ENCODE data around the gene DENND11.
A peak's percentile ranks its signal among the peaks of the same experiment; 100 is the strongest.
"Not testable (repeated sequence)": the region's sequence is repeated elsewhere in the genome, so short reads cannot be mapped to it uniquely, and the experiment has no call there.

The DENND11 gene

DNA sequence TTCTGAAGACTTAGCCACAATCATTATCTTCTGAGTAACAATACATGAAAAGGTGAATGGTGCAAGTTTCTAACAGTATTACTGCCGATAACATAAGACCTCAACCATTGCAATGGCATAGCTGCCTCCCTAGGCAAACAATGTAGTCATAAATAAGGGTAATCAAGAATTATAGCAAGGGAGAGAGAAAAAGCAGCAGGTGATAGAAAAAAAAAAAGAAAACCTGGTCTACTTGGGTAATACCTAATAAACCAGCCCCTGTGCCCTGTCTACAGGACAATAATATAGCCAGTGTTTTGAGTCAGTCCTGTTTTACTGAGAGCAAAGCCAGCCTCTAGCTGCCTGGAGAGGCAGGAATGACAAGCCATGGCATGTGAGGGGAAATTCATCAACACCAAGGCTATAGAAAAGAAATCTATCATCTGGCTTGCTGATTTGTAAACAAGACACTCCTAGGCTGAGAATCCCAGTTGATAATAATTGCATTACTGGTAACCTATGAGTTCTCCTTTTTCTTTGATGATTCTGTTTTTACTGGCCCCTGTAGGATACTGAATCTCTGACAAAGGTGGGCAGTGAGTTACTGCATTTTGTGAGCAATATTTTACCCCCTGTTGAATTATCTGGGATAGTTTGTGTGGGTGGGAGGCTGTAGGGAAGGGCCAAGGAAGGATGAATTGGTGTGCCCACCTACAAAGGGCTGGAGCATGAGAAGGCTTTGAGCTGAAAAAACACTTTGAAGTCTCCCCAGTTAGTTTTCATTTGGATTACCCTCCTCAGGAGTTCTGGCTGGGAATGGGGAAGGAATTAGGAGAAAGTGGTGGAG is 4.5 kb upstream of the DENND11 start:
- DNase-seq, result no peak

DNA sequence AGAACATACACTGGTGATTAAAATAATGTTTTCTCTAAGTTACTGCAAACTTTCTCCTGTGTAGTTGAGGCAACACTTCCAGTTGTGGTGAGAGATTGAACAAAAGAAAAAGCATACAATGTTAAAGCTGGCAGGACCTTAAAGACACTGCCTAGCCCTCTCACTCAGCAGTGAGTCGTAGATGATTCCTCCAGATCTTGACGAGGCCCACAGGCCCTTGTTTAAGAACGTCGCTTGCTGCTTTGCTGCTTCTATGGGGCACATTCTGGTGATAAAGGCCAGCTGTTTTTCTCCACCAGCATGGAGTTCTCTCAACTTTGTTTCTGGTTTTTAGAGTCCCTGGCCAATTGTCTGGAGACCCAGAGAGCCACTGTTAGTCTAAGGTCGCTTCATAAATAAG is 2.8 kb upstream of the DENND11 start:
- no peak for DNase-seq

DNA sequence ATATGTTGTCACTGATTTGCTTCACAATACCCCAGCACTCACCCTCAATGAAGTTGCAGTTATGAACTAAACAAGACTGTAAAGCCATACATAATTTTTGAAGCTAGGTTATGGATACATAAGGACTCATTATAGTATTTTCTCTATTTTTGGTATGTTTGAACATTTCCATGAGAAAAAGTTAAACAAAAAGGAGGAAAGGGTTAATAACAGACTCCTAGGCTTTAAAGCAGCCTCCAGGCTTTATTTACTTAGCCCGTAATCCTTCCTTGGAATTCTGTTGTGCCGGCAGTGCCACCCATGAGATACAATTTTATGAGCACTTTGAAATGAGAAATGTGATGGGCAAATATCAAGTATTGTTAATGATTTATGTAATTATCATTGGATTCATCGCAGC is 2.1 kb upstream of the DENND11 start:
- no peak for DNase-seq

DNA sequence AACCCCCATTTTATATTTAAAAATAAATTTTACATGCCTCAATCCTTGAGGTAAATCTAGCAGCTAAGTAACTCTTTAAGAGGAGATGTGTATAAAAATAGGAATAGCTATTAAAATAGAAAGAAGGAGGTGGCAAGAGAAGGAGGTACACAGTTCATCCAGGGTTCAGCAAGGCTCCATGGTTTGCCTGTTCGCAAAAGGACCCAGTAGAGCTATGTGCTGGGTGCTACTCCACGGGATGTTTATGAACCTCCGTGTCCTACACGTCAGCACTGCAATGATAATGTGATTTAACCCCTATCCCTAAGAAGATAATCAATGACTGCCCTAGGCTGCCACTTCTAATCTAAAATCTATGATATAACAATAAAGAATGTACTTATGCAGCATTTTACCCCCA is 926 bp upstream of the DENND11 start:
- DNase-seq, result no peak

DNA sequence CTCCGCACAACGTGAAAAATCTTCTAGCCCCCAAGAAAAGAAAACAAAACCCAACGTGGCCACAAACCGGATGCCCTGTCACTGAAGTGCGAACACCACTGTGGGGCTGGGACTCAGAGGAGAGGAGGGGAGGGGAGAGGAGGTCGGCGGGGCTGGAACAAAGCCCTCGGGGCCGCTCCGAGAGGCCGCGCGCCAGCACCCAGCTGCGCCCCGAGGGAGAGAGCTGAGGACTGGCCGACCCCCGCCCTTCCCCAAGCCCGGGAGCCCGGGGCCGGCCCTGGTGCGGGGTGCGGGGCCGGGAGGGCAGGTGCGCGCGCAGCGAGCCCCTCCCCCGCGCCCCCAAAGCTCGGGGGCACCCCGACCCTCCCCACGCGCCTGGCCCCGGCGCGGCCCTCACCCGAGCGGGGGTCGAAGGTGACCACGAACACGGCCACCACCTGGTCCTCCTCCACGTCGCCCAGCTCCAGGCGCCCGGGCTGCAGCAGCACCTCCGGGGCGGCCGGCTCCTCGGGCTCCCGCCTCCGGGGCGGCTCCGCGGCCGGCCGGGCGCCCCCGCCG is 398 bp downstream of the DENND11 start:
- peak; percentile 67 for DNase-seq

DNA sequence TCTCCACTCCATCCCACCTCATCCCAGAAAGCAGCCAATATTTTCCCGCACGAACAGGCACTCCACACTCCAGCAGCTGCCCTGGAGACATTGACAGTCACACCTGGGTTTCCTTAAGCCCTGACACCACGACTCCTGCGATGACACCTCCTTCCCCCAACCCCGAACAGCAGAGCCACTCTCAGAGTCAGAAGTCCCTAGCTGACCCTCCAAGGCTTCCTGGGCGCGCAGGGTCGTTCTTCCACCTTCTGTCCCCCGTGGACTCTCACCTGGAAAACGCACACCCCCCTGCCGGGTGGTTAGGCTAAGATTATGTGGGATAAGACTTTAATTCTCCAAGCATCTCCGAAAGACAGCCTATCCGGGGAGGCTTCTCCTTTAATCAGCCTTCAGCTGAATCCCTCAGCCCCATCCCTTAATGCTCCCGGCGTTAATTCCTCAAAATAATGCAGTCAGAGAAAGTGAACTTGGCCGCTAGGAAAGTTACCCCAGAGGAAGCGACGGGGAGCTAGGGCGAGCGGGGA is 1.1 kb downstream of the DENND11 start:
- no peak for DNase-seq

DNA sequence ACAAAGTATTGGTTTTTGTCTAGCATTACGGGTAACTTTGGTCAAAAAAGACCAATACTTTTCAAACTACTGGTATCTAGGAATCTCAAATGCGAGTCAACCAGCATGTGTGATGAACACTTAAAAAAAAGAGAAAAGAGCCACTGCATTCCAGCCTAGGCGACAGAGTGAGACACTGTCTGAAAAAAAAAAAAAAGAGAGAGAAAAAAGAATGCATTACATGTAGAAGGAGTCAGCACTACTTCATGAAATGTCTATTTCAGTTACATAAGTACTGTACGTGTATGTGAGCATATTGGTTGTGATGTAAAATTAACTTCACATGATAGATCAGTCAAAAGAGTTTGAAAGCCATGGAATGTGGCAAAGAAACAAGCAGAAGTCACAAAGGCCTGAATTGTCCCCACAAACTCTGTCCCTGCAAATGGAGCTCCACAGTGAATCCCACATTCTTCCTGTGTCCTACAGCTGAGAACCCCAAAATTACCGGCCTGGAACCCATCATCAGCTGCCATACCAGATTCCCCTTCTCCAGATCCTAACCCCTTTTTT is 1.6 kb downstream of the DENND11 start:
- DNase-seq, result no peak

DNA sequence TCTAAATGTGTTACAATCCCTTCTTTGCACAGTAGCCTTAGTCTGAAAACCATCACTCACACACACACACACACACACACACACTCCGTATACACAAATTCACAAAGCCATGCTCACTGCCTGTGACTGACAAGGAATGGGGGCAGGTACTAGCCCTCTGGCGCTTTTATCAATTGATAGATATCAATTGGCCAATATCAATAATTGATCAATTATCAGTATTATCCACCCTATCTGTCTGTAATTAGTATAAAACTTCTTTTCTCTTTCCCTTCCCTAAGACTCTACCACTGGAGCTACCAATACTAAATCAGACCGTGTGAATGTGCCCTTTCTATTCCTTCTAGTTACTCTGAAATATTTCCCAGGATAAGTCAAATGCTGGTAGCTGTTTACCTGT is 2.1 kb downstream of the DENND11 start:
- no peak for DNase-seq

DNA sequence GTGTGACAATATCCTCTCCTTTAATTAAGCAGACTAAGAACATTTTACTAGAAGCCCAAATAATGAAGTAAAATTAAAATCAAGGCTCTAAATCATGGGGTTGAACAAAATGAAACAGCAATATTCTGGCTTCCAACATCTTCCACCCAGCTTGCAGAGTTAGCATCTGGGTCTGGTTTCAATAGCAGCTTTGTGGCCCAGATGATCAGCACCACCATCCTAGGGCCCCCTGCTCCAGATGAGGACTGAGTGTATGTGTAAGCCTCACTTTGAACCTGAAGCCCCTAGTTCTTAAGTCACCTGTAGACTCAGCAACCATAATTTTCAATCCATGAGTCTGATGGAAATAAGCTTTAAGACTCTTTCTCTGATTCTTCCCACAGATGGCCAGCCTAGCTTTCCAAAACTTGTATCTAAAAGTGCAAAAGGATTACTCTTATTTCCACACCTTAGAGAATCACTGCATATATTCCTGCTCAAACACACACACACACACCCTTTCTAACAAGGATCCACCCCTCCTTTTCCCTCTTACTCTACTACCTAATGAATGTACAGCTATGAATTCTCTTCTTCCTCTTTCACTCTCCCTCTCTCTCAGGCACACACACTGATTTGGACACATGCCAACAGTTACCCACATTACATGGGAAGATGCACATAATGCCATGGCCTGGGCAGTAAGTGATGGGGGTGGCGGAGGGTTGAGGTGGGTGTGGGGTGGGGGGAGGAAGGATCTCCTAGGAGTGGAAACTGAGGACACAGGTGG is 3.5 kb downstream of the DENND11 start:
- DNase-seq, result no peak

DNA sequence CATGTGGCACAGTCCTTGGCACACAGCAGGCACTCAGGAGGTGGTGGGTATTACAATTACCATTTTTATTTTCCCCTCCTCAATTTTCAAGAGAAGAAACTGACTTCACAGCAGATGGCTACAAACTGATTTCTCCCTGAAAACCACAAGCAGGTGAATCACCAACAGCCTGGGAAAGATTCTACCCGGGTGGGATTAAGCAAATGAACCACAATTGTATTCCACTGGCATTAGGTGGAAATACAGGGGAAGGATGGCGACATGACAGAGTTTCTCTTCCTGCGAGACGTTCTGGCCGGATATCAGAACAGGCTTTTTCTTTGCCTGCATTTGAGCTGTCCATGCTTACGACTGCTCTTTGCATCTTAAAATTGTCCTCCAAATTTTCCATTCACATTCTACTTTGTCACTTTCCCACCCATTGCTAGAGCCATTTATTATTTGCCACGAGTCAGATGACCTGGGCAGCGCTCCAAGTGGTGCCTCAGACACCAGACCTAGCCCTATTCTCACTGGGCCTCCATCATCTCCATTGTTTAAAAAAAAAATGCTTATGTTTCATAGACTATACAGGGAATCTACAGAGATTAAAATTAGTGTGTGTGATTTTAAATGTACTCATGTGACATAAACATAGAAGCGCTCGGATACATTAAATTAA is 4.6 kb downstream of the DENND11 start:
- DNase-seq, result no peak

DNA sequence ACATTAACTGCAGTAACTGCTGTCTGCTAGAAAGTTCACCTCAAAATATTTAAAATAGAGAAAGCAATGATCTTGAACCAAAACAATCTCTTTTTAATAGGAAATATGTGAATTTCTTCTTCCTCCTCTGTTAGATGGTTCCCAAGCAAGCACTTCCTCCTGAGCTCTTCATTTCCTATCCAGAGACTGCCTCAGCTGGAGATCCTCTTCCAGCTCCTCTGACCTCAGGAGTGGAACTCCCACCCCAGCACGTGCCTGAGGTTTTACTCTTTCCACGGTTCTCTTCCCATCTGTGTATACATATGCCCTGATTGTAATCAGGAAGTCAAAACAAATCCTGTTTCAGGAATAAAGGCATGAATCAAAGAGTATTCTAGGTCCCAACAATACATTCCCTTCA is 5.6 kb downstream of the DENND11 start:
- DNase-seq, result no peak

DNA sequence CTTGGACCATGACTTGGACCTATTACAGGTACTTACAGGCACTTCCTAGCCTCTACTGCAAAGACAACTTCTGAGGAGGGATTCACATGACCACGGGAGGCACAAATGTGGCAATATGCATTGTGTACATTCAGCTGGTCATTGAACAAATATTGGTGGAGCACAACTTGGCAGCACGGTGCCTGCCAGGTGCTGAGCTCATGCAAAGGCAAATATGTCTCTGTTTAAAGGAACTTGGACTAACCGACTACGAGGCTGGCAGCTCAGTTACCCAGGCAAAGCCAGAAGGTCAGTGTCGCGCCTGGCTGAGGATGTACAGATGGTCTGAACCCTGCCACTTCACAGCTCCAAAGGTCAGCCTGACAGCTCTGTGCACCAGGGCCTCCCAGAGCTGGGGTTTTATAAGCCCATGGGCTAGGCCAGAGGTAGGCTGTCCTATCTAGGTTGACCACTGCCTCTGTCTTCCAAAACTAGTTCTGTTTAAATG is 6.1 kb downstream of the DENND11 start:
- no peak for DNase-seq

DNA sequence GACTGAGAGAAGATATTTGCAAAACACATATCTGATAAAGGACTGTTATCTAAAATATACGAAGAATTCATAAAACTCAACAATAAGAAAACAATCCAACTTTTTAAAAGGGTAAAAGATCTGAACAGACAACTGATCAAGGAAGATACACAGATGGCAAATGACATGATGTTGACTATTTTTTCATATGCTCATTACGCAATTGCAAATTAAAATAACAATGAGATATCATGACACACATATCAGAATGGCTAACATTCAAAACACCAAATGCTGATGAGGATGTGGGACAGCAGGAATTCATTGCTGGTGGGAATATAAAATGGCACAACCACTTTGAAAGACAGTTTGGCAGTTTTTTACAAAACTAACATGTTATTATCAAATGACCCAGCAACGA is 8.9 kb downstream of the DENND11 start:
- no peak for DNase-seq

DNA sequence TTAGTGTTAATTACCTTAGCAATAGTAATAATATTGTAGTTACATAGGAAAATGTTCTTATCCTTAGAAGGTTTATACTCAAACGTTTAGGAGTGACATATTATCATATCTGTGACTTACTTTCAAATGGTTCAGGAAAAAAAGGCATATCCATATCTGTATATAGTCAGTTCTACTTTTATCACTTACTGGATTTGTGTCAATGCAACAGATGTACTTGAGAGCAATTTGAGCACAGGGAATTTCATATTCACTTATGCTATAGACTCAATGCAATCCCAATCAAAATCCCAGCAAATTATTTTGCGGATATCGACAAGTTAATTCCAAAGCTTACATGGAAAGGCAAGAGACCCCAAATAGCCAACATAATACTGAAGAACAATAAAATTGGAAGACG is 10.0 kb downstream of the DENND11 start:
- no peak for DNase-seq

DNA sequence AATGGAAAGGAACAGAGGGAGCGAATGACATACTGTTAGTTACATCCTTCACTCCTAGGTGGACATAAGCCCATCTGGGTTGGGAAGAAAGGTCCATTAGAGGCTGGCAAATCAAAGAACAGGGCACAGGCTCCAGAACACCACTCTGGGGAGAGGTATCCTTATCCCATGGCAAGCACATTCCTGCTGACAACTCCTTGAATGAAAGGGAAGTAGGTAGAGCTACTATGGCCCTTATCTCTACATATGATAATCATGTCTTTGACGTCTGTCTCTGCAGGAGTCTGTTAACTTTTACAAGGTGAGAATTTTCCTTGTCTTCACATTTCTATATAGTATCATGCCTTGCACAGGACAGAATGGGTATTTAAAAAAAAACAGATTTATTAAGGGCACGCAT is 10.4 kb downstream of the DENND11 start:
- no peak for DNase-seq

DNA sequence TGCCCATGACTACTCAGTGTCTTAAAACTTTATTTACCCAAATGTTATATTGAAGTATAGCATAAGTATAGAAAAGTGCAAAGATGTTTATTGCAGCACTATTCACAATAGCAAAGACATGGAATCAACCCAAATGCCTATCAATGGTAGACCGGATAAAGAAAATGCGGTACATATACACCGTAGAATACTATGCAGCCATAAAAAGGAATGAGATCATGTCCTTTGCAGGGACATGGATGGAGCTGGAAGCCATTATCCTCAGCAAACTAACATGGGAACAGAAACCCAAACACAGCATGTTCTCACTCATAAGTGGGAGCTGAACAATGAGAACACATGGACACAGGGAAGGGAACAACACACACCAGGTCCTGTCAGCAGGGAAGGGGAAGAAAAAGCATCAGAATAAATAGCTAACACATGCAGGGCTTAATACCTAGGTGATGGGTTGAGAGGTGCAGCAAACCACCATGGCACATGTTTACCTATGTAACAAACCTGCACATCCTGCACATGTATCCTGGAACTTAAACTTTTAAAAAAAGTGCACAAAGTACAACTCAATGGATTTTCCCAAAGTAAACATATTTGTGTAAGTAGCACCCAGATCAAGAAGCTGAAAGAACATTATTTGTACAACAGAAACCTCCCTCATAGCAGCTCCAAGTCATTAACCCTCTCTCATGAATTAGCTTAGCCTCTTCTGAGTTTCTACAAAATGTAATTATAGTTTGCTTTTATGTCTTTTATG is 12.7 kb downstream of the DENND11 start:
- not testable (repeated sequence) for DNase-seq

DNA sequence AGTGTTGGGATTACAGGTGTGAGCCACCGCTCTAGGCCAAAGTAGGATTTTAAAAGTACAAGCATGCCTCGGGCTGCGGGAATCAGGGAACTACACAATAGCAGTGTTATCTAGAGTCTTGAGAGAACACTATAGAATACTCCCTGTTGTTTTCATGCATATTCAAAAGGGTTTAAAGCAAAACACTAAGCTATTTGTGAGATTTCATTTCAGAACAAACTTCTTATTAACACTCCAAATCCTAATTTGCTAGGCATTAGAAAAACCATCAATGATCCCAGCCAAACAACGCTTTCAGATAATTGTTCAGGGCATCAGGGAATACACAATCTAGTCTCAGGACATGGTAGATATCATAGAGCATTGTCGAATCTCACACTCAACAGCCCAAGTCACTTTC is 13.9 kb downstream of the DENND11 start:
- DNase-seq, result no peak

DNA sequence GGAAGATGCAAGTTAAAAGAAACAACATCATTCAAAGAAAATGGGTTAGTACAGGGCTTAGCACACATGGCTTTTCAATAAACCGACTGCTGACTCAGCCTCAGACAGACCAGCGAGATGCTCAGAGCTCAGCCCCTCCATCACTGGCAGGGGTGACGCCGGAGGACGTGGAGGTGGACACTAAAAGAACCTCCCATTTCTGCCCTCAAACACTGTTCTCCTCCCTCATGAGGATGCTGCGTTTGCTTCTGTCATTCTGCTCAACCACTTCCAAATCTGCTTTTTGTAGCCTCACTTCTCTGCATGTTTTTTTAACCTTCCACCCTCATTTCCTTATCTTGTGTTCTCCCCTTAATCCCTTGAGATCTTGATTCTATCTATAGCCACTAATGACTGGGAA is 15.3 kb downstream of the DENND11 start:
- no peak for DNase-seq

DNA sequence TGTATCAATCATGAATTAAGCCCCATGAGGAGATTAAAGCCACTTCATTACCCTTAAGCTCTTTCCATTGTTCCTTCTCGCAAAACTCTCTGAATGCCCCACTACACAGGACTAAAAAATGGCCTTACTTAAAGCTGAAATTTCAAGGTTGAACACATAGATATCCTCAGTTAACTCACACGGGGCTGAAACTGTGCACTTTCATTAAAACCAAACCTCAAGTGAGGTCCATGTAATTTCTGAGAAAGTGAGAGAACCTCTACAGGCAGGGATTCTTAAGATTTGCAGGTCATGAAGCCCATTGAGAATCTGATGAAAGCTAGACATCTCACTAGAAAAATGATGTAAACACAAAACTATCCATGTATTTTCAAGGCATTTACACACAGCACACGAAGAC is 15.9 kb downstream of the DENND11 start:
- no peak for DNase-seq

DNA sequence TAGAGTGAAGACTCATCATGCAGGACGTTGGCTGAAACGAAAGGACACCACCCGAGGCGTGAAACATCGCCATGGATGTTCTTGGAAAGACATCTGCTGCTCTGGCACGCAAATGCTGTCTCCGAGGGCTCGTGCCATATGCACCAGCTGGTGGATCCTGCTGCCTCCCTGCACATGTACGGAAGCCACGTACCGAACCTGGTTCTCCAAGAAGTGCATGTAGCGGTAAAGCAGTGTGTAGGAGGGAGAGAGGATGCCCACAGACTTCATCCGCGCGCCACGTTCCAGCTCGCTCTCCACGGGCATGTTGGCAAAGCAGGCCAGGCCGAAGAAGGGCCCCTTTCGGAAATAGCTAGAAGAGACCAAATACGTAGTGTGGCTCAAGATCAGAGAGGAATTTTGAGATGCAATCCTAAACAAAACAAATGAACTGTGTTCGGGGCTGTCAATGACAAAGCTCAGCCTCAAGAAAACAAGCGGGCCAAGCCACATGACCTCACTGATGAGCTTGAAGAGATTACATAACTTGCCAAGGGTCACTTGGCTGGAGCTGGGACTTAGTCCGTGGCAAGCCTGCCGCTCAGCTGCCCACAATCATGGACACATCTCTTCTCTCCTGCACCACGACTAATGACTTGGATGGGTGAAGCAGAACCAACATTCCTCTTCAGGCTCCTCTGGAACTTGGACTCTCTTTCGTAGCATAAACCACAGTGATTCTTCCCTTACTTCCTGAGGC is 16.5 kb downstream of the DENND11 start:
- DNase-seq, result no peak

DNA sequence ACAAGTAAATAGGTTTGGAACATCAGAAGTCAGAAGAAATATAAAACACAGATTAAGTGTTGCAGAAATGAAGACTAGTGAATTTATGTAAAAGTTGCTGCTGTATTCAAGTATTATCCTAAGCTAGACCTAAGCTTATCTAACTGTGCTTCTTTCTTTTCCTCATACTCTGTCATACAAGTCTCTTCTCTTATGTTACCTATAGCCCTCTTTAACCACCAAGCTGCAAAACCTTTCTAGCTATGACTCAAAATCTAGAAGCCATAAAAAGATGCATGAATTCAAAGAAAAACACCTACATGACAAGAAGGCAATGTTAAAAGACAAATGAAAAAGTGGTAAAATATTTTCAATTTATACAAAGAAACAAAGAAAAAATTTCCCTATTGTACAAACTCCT is 23.0 kb downstream of the DENND11 start:
- no peak for DNase-seq

Data from stimulated activated CD4-positive, alpha-beta T cell treated with anti-CD3 and anti-CD28 coated beads, Interleukin-4, amount 100 ng/mL, for 1 hour (primary cell).